HL-60 (cell line): ENCODE results near the gene LGALSL.
A peak's percentile ranks its signal among the peaks of the same experiment; 100 is the strongest.

ENCODE experiments used
- DNase-seq, 2 experiments: peaks; one replicate each; pipeline ENCODE4 v3.0.0-alpha.2; 2010 to 2020; ENCODE audit warnings: low read depth in 1 of 2, low spot score in 1 of 2
- H3K27ac ChIP-seq: fragments of 250-450 bp; sonication (Bioruptor Pico); replicated peaks from 2 replicates; pipeline ENCODE4 v1.5.1; 2020; ENCODE audit warnings: mild to moderate bottlenecking, moderate library complexity
- H3K27me3 ChIP-seq: fragments of 250-450 bp; sonication (Bioruptor Pico); 2 replicates; pipeline ENCODE4 v1.5.1; 2021; ENCODE audit warnings: mild to moderate bottlenecking, moderate library complexity; ENCODE audit not compliant: insufficient read depth, poor library complexity, severe bottlenecking
- H3K4me3 ChIP-seq: replicated peaks from 2 replicates; pipeline ENCODE4 v1.5.1; 2011; ENCODE audit warnings: mild to moderate bottlenecking, control low read depth, low read length; ENCODE audit not compliant: insufficient read depth
- GABPA ChIP-seq: IDR thresholded peaks from 2 replicates; pipeline ENCODE4 v1.6.1; 2012; ENCODE audit warnings: low read depth
- POLR2AphosphoS5 ChIP-seq: IDR thresholded peaks from 2 replicates; pipeline ENCODE4 v1.6.1; 2012; ENCODE audit warnings: low read depth
- SPI1 ChIP-seq: IDR thresholded peaks from 2 replicates; pipeline ENCODE4 v1.6.1; 2012; ENCODE audit warnings: low read depth, mild to moderate bottlenecking, borderline replicate concordance
- TF ChIP-seq, protein P1 (sequence below): IDR thresholded peaks from 2 replicates; pipeline ENCODE4 v1.6.1; 2012; ENCODE audit warnings: low read depth; ENCODE audit not compliant: insufficient replicate concordance
- TF ChIP-seq, protein P2 (sequence below): IDR thresholded peaks from one replicate; pipeline ENCODE4 v1.5.1; 2011; ENCODE audit warnings: low read length, control low read depth, inconsistent platforms; ENCODE audit not compliant: insufficient read depth

LGALSL gene

DNA sequence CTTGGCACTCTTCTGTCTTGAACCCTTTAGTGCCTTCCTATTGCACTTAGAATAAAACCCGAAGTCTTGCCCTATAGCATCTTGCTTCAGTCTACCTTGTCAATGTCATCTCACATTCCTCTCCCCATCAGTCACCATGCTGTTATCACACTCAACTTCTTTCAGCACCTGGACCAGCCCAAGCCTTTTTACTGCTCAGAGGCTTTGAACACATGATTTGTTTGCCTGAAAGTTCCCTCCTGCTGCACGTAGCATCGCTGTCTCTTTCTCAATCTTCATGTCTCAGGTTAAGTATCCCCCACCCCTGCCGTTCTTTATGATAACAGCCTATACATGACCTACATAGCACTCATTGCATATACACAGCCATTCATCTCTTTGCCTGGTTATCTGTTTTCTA, 41.3 kb upstream of the LGALSL start:
- no peak overlapping the region for H3K27ac ChIP-seq
- H3K27me3 ChIP-seq = peaks cover 2% of the 10 kb centered on the region
- no peak for DNase-seq
- no peak overlapping the region for H3K4me3 ChIP-seq
- TF ChIP-seq, protein P1, sequence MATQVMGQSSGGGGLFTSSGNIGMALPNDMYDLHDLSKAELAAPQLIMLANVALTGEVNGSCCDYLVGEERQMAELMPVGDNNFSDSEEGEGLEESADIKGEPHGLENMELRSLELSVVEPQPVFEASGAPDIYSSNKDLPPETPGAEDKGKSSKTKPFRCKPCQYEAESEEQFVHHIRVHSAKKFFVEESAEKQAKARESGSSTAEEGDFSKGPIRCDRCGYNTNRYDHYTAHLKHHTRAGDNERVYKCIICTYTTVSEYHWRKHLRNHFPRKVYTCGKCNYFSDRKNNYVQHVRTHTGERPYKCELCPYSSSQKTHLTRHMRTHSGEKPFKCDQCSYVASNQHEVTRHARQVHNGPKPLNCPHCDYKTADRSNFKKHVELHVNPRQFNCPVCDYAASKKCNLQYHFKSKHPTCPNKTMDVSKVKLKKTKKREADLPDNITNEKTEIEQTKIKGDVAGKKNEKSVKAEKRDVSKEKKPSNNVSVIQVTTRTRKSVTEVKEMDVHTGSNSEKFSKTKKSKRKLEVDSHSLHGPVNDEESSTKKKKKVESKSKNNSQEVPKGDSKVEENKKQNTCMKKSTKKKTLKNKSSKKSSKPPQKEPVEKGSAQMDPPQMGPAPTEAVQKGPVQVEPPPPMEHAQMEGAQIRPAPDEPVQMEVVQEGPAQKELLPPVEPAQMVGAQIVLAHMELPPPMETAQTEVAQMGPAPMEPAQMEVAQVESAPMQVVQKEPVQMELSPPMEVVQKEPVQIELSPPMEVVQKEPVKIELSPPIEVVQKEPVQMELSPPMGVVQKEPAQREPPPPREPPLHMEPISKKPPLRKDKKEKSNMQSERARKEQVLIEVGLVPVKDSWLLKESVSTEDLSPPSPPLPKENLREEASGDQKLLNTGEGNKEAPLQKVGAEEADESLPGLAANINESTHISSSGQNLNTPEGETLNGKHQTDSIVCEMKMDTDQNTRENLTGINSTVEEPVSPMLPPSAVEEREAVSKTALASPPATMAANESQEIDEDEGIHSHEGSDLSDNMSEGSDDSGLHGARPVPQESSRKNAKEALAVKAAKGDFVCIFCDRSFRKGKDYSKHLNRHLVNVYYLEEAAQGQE = no peak

DNA sequence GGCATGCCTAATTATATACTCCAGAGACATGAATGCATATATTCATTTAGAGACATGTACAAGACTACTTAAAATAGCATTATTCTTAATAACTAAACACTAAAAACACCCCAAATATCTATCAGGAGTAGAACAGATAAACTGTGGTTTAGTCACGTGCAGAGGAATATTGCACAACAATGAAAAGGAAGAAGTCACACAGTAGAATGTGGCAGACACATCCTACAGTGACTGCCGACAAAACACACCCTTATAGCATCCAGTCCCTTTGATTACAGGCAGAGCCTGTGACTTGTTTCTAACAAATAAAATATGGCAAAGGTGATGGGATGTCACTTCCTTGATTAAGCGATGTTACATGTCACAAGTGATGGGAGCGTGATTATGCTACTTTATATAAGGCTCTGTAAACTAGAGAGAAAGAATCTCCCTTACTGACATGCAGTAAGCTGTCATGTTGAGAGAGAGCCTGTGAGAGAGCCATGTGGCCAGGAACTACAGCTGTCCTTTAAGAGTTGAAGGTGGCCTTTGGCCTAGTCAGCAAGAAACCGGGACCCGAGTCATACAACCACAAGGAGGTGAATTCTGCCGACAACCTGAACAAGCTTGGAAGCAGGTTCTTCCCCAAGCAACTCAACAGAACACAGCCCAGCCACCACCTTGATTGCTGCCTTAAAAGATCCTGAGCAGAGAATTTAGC, 39.1 kb upstream of the LGALSL start:
- Histone ChIP-seq H3K27me3 (peaks cover 2% of the 10 kb centered on the region), H3K4me3 (no peak overlapping the region), H3K27ac (no peak overlapping the region)
- DNase-seq = peak; percentile 12 to 30
- TF ChIP-seq SPI1 = no peak

DNA sequence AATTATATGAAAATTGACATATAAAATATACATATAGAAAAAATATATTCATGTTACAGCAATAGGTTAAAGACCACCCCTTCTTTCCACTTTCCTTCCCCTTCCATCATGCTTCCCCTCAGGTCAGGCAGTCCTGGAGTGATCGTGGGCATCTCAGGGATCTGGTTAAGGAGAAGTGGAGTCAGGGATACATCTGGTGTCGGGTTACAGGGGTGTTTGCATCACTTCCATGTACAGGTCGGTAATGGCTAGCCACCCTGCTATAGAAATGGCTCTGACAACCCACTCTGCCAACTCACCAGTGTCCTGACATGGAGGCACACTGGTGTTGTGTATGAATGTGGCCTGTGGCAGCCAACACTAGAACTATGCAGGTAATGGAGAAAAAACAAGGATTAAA, 36.3 kb upstream of the LGALSL start:
- H3K4me3 ChIP-seq = no peak overlapping the region

DNA sequence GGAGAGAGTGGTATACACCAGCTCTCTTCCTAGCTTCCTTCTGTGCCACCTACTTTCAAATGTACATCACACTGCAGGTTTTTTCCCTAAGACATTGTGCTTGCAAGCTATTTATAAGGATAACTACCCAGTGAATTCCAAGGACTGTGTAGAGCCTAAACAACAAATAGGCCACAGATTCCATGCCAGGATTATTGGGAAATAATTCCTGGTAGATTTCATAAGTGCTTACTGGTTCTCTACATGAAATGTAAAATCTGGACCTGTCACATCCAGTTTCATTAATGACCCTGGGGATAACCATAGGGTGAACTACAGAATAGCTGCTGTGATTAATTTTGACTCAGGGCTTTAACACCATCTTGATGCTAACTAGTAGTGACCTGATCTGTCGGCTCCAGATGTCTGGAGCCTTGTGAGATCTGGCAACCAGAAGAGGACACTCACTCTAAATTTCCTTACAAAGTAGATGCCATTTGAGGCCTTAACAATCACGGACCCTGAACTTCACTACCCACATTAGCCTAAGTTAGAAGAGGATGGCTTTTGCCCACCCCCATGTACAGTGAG, 34.3 kb upstream of the LGALSL start:
- DNase-seq = no peak
- TF ChIP-seq SPI1 = no peak
- TF ChIP-seq POLR2AphosphoS5 = no peak
- TF ChIP-seq, protein P2, sequence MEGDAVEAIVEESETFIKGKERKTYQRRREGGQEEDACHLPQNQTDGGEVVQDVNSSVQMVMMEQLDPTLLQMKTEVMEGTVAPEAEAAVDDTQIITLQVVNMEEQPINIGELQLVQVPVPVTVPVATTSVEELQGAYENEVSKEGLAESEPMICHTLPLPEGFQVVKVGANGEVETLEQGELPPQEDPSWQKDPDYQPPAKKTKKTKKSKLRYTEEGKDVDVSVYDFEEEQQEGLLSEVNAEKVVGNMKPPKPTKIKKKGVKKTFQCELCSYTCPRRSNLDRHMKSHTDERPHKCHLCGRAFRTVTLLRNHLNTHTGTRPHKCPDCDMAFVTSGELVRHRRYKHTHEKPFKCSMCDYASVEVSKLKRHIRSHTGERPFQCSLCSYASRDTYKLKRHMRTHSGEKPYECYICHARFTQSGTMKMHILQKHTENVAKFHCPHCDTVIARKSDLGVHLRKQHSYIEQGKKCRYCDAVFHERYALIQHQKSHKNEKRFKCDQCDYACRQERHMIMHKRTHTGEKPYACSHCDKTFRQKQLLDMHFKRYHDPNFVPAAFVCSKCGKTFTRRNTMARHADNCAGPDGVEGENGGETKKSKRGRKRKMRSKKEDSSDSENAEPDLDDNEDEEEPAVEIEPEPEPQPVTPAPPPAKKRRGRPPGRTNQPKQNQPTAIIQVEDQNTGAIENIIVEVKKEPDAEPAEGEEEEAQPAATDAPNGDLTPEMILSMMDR = no peak
- TF ChIP-seq, protein P1 = no peak
- TF ChIP-seq GABPA = no peak
- no peaks in the 10 kb centered on the region for H3K27me3 ChIP-seq
- H3K4me3 ChIP-seq = no peak overlapping the region
- H3K27ac ChIP-seq = no peak overlapping the region

More for the DNA sequence above, 36.3 kb upstream of the LGALSL start:
- Histone ChIP-seq H3K27me3 (no peaks in the 10 kb centered on the region), H3K27ac (no peak overlapping the region)
- no peak for DNase-seq
- TF ChIP-seq, protein P2 = no peak
- TF ChIP-seq, protein P1 = no peak
